Measurements from ENCODE around the gene INPP4B. TPM values are rescaled to one million over a fixed set of nuclear protein-coding genes. Genes with fewer than 3 reads are reported as not detected.
A peak's percentile ranks its signal among the peaks of the same experiment; 100 is the strongest.

Gene INPP4B
- total and polyA plus RNA-seq, 2 of the 4 experiments (the other 2 are of a cell fraction), result 1.8 to 14.0 TPM

- Histone ChIP-seq H4K91ac (ENCODE audit: insufficient read depth, low read depth, low read length) (no peak overlapping the region), H2AK9ac (replicated peaks; ENCODE audit: low read depth, low read length, poor library complexity) (no peak overlapping the region), H4K20me1 (ENCODE audit: insufficient read depth, low read length) (no peaks in the 10 kb centered on the region), H3K4me3 (ENCODE audit: insufficient read depth, low read depth, low read length) (no peak overlapping the region), H3K9me3 (ENCODE audit: control insufficient read depth, insufficient read depth, low read length) (no peaks in the 10 kb centered on the region), H2AFZ (replicated peaks; ENCODE audit: low read length, poor library complexity) (no peak overlapping the region), H4K8ac (ENCODE audit: low read depth in 2 of 2, low read length in 2 of 2) (no peak overlapping the region), H3K79me1 (ENCODE audit: low read depth in 1 of 2, low read length in 2 of 2) (no peaks in the 10 kb centered on the region), H2BK20ac (ENCODE audit: low read depth, low read length) (no peak overlapping the region), H3K9me1 (ENCODE audit: insufficient read depth, low read length) (peaks cover 2% of the 10 kb centered on the region; the same call in 1 of the 2 replicates), H2AK5ac (ENCODE audit: low read depth, low read length) (no peak overlapping the region), H2BK5ac (ENCODE audit: low read depth, low read length, poor library complexity, severe bottlenecking) (no peak overlapping the region), H3K27me3 (ENCODE audit: control insufficient read depth, insufficient read depth, low read length) (no peaks in the 10 kb centered on the region), H4K5ac (ENCODE audit: low read depth, low read length) (no peak overlapping the region), H3K4ac (ENCODE audit: low read depth, low read length) (no peak overlapping the region), H3K18ac (ENCODE audit: low read depth, low read length) (no peak overlapping the region), H3K56ac (ENCODE audit: extremely low read depth, insufficient read depth, low read length) (no peak overlapping the region), H3K36me3 (ENCODE audit: control insufficient read depth, insufficient read depth, low read length) (no peaks in the 10 kb centered on the region), H2BK15ac (ENCODE audit: low read depth, low read length) (no peak overlapping the region), H3K9ac (ENCODE audit: low read depth, low read length) (no peak overlapping the region), H3K27ac (ENCODE audit: insufficient read depth, low read length) (no peak overlapping the region), H3K4me2 (ENCODE audit: low read depth, low read length) (no peak overlapping the region), H3K4me1 (ENCODE audit: control insufficient read depth, insufficient read depth, low read length) (peaks cover 3% of the 10 kb centered on the region), H3K14ac (replicated peaks; ENCODE audit: low read depth, low read length) (no peak overlapping the region), H2BK120ac (ENCODE audit: low read depth, low read length) (no peak overlapping the region), H3K23ac (ENCODE audit: low read depth, low read length) (no peak overlapping the region)
- dilution Hi-C loops (cut with HindIII; ENCODE audit: low sequenced_read_pairs, unreplicated experiment) (no loop called here), intact Hi-C loops (cut with micrococcal nuclease) (loop anchor here (5.0 kb wide), 1 partner anchor 709 kb away; no protein-coding TSS in a partner anchor), in situ Hi-C loops (cut with MboI; ENCODE audit: low sequenced_read_pairs) (no loop called here)
- CTCF ChIA-PET, result no interaction called here
- WGBS, 2 experiments (ENCODE audit: extremely low coverage in 2 of 2, insufficient read length in 1 of 2), result no CpG with 5 or more reads among the region's 6 CpGs
- TF ChIP-seq NFE2L2 (IDR thresholded peaks at IDR 0.05; ENCODE audit: low read depth, low read length) (no peak), CHD1 (IDR thresholded peaks at IDR 0.05; ENCODE audit: low read depth, low read length) (no peak)
- no peak for ATAC-seq (ENCODE audit: low read depth)
- no TSS peak for BruUV-seq (replicated peaks)
- peak; percentile 36 for DNase-seq
- POLR2A ChIA-PET (ENCODE audit: unreplicated experiment), result no interaction called here
These were observed 282.3 kb downstream of the INPP4B start for GRCh38 chr4:142563682-142564291.
